ENCODE data around the gene CAB39. TPM values are rescaled to one million over a fixed set of nuclear protein-coding genes. Genes with fewer than 3 reads are reported as not detected.

Gene CAB39
- total and polyA plus RNA-seq, 2 donors (not counting 1 experiment from before 2014, with no cell fraction given) = 21.7 to 75.7 TPM

DNA sequence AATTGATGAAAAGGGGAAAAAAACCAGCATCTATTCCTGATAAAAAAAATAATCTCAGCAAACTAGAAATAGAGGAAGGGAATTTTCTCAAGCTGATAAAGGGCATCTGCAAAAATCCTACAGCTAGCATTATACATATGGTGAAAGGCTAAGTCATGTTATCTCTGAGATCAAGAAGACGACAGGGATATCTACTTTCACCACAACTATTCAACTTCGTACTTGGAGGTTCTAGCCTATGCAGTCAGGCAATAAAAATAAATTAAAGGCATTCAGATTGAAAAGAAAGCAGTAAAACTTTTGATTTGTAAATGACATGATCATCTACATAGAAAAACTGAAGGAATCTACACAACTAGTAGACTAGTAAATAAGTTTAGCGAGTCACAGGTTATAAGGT, 58.2 kb downstream of the CAB39 start:
- peaks cover 15% of the 10 kb centered on the region for H3K4me1 Mint-ChIP-seq
- no peaks in the 10 kb centered on the region for H3K27me3 Mint-ChIP-seq
- Histone ChIP-seq H3K27ac (ENCODE audit: low read length in 2 of 2) (no peak overlapping the region), H3K79me2 (ENCODE audit: control insufficient read depth, insufficient read depth, low read length) (peaks cover 88% of the 10 kb centered on the region), H3K27me3 (replicated peaks in 1 of 4; ENCODE audit: control extremely low read depth in 1 of 4, control insufficient read depth in 3 of 4, insufficient read depth in 4 of 4, low read length in 3 of 4) (no peaks in the 10 kb centered on the region), H2AFZ (ENCODE audit: insufficient read depth, low read depth, low read length, poor library complexity, severe bottlenecking) (no peak overlapping the region), H3K4me3 (ENCODE audit: control extremely low read depth in 1 of 5, extremely low read depth in 1 of 5, insufficient read depth in 1 of 5, low read depth in 2 of 5, low read length in 4 of 5) (no peak overlapping the region), H3K4me2 (replicated peaks; ENCODE audit: low read depth, low read length, poor library complexity, severe bottlenecking) (no peak overlapping the region), H3K9me3 (ENCODE audit: control extremely low read depth in 1 of 3, control insufficient read depth in 2 of 3, insufficient read depth in 1 of 3, low read length in 2 of 3) (no peaks in the 10 kb centered on the region), H3K9ac (ENCODE audit: low read length) (no peak overlapping the region), H3K4me1 (ENCODE audit: control insufficient read depth in 2 of 2, insufficient read depth in 2 of 2, low read length in 2 of 2) (no peaks in the 10 kb centered on the region), H4K20me1 (ENCODE audit: control insufficient read depth, insufficient read depth, low read length, poor library complexity, severe bottlenecking) (peaks cover 19% of the 10 kb centered on the region), H3K36me3 (replicated peaks in 1 of 2; ENCODE audit: control extremely low read depth in 1 of 2, control insufficient read depth in 1 of 2, extremely low read depth in 1 of 2, insufficient read depth in 2 of 2, low read length in 1 of 2) (peaks cover 6 to 20% of the 10 kb centered on the region in 2 experiments)
- H3K9me3 Mint-ChIP-seq (ENCODE audit: insufficient read depth) = no peaks in the 10 kb centered on the region
- no peak overlapping the region for H3K4me3 Mint-ChIP-seq
- H3K27ac Mint-ChIP-seq = no peak overlapping the region
- CTCF ChIA-PET = interaction anchor here (0.5 kb wide), 1 partner anchor 611 kb away, joined by 3 read pairs; no protein-coding TSS in a partner anchor
- DNase-seq = no peak
- intact Hi-C loops (cut with micrococcal nuclease) = no loop called here
- TF ChIP-seq EZH2 (IDR thresholded peaks at IDR 0.05; ENCODE audit: borderline replicate concordance, insufficient read depth, low read depth, low read length, poor library complexity, severe bottlenecking) = no peak
- TF ChIP-seq, protein P1, sequence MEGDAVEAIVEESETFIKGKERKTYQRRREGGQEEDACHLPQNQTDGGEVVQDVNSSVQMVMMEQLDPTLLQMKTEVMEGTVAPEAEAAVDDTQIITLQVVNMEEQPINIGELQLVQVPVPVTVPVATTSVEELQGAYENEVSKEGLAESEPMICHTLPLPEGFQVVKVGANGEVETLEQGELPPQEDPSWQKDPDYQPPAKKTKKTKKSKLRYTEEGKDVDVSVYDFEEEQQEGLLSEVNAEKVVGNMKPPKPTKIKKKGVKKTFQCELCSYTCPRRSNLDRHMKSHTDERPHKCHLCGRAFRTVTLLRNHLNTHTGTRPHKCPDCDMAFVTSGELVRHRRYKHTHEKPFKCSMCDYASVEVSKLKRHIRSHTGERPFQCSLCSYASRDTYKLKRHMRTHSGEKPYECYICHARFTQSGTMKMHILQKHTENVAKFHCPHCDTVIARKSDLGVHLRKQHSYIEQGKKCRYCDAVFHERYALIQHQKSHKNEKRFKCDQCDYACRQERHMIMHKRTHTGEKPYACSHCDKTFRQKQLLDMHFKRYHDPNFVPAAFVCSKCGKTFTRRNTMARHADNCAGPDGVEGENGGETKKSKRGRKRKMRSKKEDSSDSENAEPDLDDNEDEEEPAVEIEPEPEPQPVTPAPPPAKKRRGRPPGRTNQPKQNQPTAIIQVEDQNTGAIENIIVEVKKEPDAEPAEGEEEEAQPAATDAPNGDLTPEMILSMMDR (IDR thresholded peaks at IDR 0.05) = no peak
- no peak for ATAC-seq (ENCODE audit: low read depth)
- no CpG with 5 or more reads among the region's 3 CpGs for WGBS (ENCODE audit: insufficient coverage)
- POLR2A ChIA-PET = no interaction called here

DNA sequence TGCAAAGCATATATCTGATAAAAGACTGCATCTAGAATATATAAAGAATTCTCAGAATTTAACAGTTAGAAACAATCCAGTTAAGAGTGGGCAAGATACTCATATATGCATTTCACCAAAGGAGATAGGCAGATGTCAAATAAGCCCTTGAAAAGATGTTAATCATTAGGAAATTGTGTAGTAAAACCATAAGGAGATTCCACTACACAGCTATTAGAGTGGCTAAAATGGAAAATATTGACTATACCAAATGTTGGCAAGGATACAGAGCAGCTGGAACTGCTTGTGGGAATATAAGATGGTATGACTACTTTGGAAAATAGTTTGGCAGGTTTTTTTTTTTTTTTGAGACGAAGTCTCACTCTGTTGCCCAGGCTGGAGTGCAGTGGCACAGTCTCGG, 59.5 kb downstream of the CAB39 start:
- ChIA-PET CTCF (interaction anchor here (0.7 kb wide), 1 partner anchor 597 kb away, joined by 3 read pairs; no protein-coding TSS in a partner anchor), POLR2A (interaction anchor here (0.6 kb wide), 1 partner anchor 9 kb away, joined by 3 read pairs; no protein-coding TSS in a partner anchor)
- H4K20me1 ChIP-seq (ENCODE audit: control insufficient read depth, insufficient read depth, low read length, poor library complexity, severe bottlenecking) = peaks cover 19% of the 10 kb centered on the region
- no peak overlapping the region for H3K4me2 ChIP-seq (replicated peaks; ENCODE audit: low read depth, low read length, poor library complexity, severe bottlenecking)
- H3K27me3 Mint-ChIP-seq = no peaks in the 10 kb centered on the region
- no peak overlapping the region for H3K27ac Mint-ChIP-seq
- no peak for DNase-seq
- no CpG with 5 or more reads among the region's 2 CpGs for WGBS (ENCODE audit: insufficient coverage)
- H3K4me1 Mint-ChIP-seq = peaks cover 15% of the 10 kb centered on the region
- no peak overlapping the region for H3K4me3 ChIP-seq (ENCODE audit: control extremely low read depth in 1 of 5, extremely low read depth in 1 of 5, insufficient read depth in 1 of 5, low read depth in 2 of 5, low read length in 4 of 5)
- no peak for ATAC-seq (ENCODE audit: low read depth)
- H3K9me3 ChIP-seq (ENCODE audit: control extremely low read depth in 1 of 3, control insufficient read depth in 2 of 3, insufficient read depth in 1 of 3, low read length in 2 of 3) = no peaks in the 10 kb centered on the region
- no peaks in the 10 kb centered on the region for H3K4me1 ChIP-seq (ENCODE audit: control insufficient read depth in 2 of 2, insufficient read depth in 2 of 2, low read length in 2 of 2)
- H3K9ac ChIP-seq (ENCODE audit: low read length) = no peak overlapping the region
- H3K27ac ChIP-seq (ENCODE audit: low read length in 2 of 2) = no peak overlapping the region
- H3K27me3 ChIP-seq (replicated peaks in 1 of 4; ENCODE audit: control extremely low read depth in 1 of 4, control insufficient read depth in 3 of 4, insufficient read depth in 4 of 4, low read length in 3 of 4) = no peaks in the 10 kb centered on the region
- TF ChIP-seq EZH2 (IDR thresholded peaks at IDR 0.05; ENCODE audit: borderline replicate concordance, insufficient read depth, low read depth, low read length, poor library complexity, severe bottlenecking) = no peak
- TF ChIP-seq, protein P1 (IDR thresholded peaks at IDR 0.05) = no peak
- H2AFZ ChIP-seq (ENCODE audit: insufficient read depth, low read depth, low read length, poor library complexity, severe bottlenecking) = no peak overlapping the region
- peaks cover 88% of the 10 kb centered on the region for H3K79me2 ChIP-seq (ENCODE audit: control insufficient read depth, insufficient read depth, low read length)
- H3K4me3 Mint-ChIP-seq = no peak overlapping the region
- intact Hi-C loops (cut with micrococcal nuclease) = no loop called here
- no peaks in the 10 kb centered on the region for H3K9me3 Mint-ChIP-seq (ENCODE audit: insufficient read depth)
- peaks cover 4 to 10% of the 10 kb centered on the region in 2 experiments for H3K36me3 ChIP-seq (replicated peaks in 1 of 2; ENCODE audit: control extremely low read depth in 1 of 2, control insufficient read depth in 1 of 2, extremely low read depth in 1 of 2, insufficient read depth in 2 of 2, low read length in 1 of 2)

All from B cell (primary cell).